ENCODE results near the gene COX14.
"Not testable (repeated sequence)": the region's sequence is repeated elsewhere in the genome, so short reads cannot be mapped to it uniquely, and the experiment has no call there.

The COX14 gene

GRCh38 chr12:50111693-50112455, at the start of gene COX14:
TSS of gene COX14 (plus strand) at chr12:50112236. CDS start at chr12:50120044, 7,808 bp downstream.
- DNase-seq (ENCODE audit: low spot score) = peak; percentile 97

- DNase-seq (ENCODE audit: low spot score) = no peak
These were observed 49.1 kb upstream of the COX14 start for GRCh38 chr12:50062728-50063460.

DNA sequence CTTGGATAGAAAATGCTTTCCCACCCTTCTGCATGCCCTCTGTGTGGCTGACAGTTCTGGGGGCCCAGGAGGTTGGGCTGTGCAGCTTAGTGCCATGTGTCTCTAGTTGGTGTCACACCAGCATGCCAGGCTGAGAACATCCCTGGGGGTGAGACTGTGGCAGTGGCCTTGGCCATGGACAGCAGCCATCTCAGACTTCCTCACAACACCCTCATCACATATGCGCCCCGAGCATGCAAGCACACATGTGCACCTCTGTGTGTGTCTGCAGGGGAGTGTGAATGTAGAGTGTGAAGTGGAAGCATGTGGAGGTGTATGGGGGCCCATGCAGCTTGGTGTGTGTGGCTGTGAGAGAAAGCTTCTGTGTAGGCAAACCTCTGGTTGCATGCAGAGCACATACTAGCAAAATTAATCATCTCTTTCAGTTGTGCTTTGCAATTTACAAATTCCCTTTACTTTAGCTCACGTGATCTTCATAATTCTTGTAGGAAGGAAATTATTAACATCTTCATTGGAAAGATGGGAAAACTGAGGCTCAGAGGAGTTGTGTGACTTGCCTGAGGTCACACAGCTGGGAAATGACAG, 46.2 kb upstream of the COX14 start:
- DNase-seq (ENCODE audit: low spot score) = no peak

- DNase-seq (ENCODE audit: low spot score) = no peak
These were observed 45.6 kb upstream of the COX14 start for GRCh38 chr12:50066402-50066801.

- DNase-seq (ENCODE audit: low spot score) = no peak
These were observed 43.0 kb upstream of the COX14 start for GRCh38 chr12:50069069-50069468.

GRCh38 chr12:50069539-50069938, 42.5 kb upstream of the COX14 start:
- DNase-seq (ENCODE audit: low spot score) = no peak

- peak; percentile 62 for DNase-seq (ENCODE audit: low spot score)
These were observed 41.5 kb upstream of the COX14 start for GRCh38 chr12:50070314-50071060.

DNA sequence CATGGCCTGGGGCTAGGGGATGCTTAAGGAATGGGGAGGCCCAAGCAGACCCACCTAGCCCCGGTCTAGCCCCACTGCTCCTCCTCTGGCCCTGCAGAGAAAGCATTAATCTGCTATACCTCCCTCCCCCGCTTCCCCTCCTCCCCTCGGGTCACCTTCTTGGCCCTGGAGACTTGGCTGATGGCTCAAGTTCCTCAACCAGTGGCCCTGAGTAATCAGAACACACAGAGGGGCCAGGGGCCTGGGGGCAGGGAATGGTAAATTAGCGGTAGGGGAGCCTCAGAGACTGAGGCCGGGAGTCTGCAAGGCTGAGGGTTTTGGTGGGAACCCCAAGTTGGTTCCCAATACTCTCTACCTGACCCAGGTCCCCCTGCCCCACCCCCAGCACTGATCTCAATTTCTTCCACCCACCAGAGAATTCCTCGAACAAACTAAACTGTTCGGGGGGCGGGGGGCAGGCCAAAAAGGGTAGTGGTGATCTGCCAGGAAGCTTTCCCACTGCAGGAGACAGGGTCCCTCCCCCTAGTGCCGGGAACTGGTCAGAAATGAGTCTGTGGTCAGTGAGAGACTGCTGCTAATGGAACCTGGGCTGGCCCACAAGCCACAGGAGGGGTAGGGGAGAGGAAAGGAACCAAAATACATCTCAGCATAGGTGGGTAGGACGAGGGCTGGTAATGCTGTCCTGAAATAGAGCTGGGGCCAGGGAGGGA, 39.7 kb upstream of the COX14 start:
- DNase-seq (ENCODE audit: low spot score) = no peak

- DNase-seq (ENCODE audit: low spot score) = no peak
These were observed 38.8 kb upstream of the COX14 start for GRCh38 chr12:50073206-50073605.

GRCh38 chr12:50073712-50074111, 38.3 kb upstream of the COX14 start:
- DNase-seq (ENCODE audit: low spot score) = no peak

DNA sequence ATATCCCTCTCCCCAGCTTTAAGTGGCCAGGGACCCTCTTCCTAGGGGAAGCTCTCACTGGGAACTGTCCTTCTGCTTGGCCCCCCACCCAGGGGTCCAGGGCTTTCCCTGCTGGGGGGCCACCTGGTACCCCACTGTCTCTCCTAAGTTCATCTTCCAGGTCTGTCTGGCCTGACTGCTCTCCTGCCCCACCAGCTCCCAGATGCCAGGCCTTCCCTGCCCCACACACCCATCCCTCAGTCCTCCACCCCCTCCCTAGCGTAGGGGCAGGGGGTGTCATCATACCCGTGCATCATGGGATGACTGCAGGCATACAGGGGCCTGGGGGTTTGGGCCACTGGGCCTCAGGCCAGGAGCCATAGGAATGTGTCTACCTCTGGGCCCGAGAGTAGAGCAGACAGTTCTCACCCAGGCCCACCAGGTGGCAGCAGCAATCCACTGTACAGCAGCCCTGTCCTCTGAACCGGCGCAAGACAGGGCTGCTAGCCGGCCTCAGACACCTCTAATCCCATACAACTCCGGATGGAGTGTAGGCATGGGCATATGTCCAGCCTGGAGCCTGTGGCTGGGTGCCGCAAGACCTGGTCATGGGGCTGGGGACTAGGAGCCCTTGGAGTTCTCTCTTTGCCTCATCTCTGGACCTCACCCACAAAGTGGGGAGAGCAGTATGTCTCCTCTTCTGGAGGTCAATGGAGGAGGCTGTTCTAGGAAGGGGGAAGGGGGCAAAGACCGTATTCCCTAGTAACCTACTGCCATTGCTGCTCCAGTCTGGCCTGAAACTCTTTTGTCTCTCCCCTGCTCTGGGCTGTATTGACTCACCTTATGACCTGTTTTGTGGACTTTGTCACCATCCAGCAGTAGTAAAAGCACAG, 36.9 kb upstream of the COX14 start:
- DNase-seq (ENCODE audit: low spot score) = peak; percentile 81

GRCh38 chr12:50075808-50076170, 36.2 kb upstream of the COX14 start:
- DNase-seq (ENCODE audit: low spot score) = no peak

DNA sequence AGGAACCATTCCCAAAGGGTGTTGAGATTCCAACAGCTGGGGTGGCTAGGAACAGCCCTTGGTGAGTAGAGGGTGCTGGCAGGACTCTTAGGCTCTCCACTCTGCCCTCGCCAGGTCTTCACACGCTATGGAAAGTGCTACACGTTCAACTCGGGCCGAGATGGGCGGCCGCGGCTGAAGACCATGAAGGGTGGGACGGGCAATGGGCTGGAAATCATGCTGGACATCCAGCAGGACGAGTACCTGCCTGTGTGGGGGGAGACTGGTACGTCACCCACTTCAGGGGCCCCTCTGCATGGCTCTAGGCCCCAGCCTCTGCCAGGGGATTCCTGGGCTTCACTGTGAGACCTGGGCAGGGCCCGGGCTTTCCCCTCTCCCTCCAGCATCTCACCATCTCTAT, 34.9 kb upstream of the COX14 start:
- DNase-seq (ENCODE audit: low spot score) = no peak

GRCh38 chr12:50078281-50078680, 33.8 kb upstream of the COX14 start:
- DNase-seq (ENCODE audit: low spot score) = no peak

DNA sequence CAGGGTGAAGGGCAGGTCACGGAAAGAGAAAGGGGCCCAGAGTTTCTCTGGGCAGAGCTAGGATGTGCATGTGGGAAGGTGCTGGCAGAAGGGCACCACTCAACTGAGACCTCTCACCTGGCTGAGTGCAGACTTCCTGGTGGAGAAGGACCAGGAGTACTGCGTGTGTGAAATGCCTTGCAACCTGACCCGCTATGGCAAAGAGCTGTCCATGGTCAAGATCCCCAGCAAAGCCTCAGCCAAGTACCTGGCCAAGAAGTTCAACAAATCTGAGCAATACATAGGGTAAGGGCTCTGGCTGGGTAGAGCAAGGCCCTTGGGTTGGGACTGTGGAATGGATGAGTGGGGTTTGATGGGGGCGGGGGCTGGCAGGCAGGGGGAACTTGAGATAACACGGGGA, 32.3 kb upstream of the COX14 start:
- no peak for DNase-seq (ENCODE audit: low spot score)

GRCh38 chr12:50081096-50081808, 30.8 kb upstream of the COX14 start:
- DNase-seq (ENCODE audit: low spot score) = no peak

GRCh38 chr12:50082644-50083043, 29.4 kb upstream of the COX14 start:
- DNase-seq (ENCODE audit: low spot score) = no peak

GRCh38 chr12:50083301-50083700, 28.7 kb upstream of the COX14 start:
- no peak for DNase-seq (ENCODE audit: low spot score)

GRCh38 chr12:50084409-50084774, 27.6 kb upstream of the COX14 start:
- DNase-seq (ENCODE audit: low spot score) = not testable (repeated sequence)

Measured in germinal center (tissue), 1 donor.